NCI-H345 (cell line): Measurements from ENCODE around the gene KDM4B.

Source experiments
- DNase-seq: peaks from one replicate; lab custom pipeline; 2025; lab: John Stamatoyannopoulos, UW

KDM4B gene

DNA sequence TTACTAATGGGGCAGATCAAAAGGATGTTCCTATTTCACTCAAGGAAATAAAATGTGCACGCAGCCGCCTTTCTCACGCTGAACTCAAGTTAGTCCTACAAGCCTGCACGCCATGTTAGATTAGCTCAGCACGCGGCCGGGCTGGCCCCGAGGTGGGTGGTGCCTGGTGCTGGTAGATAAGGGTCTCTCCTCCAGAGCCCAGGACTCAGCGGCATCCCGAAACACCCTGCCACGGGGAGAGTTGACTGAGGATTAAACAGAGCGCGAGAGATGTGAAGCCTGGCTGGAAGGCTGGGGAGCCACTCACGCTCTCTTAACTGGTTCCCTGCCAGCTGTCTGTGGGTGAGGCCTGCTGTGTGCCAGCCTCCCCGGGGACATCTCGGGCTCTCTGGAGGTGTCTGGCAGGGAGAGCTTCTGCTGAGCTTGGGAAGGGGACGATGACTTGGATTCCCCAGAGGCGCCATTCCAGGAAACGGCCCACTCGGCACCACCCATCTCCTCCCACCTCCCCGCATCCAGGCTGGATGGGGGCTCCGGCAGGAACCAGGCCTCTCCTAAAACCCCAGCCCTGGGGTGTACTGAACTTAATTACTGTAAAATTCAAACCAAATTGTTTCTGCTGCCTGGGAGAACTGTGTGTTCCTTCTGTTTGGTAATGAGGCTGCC, 122.2 kb downstream of the KDM4B start:
- DNase-seq, result peak; percentile 72

GRCh38 chr19:5091684-5092480, 123.0 kb downstream of the KDM4B start:
- DNase-seq, result no peak

- DNase-seq, result no peak
Observed at GRCh38 chr19:5092481-5092843, 123.5 kb downstream of the KDM4B start.

DNA sequence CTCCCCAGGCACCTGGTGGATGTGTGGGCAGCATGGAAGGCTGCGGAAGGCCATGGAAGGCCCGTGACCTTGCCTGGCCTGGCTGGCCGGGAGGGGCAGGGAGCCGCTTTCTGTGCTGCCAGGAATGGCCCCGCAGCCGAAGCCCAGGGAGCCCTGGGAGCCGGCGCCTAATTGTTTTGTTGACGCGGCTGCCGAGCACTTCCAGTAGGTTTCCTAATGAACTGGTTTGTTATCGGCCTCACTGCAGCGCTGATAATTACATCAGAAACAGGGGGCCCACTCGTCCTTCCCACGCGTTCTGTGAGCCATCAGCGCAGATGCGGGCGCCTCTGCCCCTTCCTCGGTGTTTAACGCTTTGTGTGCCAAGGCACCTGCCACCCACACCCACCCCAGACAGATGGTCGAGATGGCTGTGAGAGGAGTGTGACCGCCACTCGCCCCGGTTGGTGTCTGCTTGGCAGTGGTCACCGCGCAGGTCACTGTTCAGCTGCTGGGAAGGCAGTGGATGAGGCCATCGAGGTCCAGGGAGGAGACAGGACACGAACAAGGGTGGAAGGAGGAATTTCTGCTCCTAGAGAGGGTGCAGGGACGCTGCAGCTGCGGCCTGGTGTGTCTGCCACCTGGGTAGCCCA, 124.5 kb downstream of the KDM4B start:
- DNase-seq, result no peak

GRCh38 chr19:5093948-5094718, 125.2 kb downstream of the KDM4B start:
- DNase-seq, result no peak

DNA sequence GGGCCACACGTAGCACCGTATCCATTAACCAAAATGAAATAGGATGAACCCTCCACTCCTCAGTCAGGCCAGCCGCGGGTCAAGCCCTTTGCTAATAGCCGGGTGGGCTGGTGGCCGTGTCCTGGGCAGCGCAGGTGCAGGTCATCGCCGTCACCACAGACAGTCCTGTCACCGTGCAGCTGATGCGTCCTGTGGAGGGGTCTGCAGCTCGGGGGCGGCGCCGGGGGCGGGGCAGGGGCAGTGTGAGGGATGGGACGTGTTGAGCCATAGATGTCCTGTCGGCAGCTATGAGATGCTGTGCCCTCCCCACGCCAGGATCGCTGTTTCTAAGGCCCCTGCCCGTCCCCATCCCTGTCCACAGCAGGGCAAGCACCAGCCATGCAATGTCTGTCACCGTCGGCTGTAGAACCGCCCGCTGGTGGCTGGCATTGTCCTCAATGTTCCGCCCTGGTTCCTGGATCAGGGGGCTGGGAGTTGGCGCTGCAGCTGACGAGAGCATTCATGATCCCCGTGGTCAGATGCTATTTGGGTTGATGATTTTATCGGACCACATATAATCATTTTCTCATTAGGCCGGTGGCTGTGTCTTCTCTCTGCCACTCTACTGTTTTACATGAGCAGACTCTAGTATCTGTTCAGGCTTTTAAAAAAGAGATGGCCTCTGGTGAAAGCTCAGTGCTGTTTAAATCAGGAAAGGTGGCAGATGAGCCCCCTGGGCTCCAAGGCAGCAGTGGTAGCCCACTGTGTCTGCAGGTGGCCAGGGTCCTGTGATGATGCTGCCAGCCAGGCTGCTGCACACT, 126.1 kb downstream of the KDM4B start:
- no peak for DNase-seq

GRCh38 chr19:5095568-5095850, 126.6 kb downstream of the KDM4B start:
- DNase-seq, result no peak

DNA sequence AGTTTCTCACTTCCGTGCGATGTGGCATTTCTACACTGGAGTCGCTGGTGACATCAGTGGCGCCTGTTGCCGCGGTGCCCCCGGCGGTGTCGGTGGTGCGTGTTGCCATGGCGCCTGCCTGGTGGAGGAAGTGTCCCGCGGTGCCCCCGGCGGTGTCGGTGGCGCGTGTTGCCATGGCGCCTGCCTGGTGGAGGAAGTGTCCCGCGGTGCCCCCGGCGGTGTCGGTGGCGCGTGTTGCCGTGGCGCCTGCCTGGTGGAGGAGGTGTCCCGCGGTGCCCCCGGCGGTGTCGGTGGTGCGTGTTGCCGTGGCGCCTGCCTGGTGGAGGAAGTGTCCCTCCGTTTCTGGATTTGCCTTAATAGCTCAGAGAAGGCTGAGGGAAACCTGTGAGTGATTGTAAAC, 127.6 kb downstream of the KDM4B start:
- DNase-seq, result no peak

GRCh38 chr19:5097331-5097930, 128.5 kb downstream of the KDM4B start:
- no peak for DNase-seq

DNA sequence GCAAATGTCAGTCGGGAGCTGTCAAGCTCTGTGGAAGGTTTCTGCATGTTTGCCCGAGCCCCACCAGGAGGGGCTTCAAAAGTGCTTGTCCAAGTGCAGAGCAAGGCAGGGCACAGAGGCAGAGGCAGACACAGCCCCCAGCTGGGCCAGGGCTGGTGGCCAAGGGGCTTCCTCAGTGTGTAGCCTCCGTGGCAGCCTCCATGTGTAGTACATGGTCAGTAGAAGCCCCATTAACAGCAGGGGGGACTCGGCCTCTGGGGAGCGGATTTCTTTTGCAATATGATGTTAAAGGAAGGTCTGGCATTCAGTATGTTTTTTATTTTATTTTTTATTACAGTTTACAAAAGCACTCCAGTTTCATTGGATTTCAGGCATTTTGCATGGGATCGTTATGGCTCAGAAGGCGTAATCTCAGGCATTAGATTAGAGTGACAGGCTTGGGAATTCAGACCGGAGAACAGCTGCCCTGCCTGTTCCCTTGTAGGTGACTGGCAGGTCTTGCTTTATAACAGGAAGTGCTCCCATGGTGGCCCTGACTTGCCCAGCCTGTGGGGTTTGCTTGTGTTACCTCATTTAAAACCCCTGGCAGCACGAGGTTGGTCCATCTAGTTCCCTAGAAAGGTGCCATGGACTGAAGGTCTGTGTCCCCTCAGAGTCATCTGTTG, 129.2 kb downstream of the KDM4B start:
- DNase-seq, result no peak

- DNase-seq, result no peak
Observed at GRCh38 chr19:5098646-5099045, 129.7 kb downstream of the KDM4B start.

DNA sequence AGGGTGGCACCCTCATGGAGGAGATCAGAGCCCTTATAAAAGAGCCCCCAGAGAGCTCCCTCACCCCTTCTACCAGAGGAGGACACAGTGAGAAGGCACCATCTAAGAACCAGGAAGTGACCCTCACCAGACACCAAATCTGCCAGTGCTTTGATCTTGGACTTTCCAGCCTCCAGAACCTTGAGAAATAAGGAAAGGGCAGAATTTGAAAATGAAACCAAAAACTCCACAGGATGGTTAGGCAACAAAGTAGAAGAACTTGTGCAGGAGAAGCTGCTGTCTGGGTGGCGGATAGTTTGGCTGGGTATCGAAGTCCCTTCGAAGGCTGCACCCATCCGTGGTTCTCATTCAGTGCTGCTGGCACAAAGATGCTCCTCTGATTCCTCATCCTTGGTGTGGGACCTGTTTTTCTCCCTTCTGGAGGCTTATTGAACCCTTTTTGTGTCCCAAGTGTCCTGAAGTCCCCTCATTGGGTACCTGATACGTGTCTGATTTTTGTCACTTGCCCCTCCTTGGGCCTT, 130.8 kb downstream of the KDM4B start:
- no peak for DNase-seq

DNA sequence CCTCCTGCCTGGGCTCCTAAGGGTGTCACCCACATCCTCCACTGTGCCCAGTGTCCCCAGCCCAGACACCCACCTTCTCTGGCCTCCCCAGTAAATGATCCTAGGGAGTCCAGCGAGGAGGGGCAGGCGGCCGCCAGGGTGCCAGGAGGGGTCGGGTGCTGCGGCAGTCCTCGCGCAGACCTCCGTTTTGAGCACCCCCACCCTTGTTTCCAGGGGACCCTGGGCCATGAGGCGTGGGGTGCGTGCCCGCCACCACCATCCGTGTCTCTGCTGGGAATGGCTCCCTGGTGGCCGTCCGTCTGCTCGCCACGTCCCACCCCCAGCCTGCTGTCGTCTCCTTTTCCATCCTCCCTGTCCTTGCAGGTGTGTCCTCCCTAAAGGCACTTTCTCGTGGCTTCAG, 133.0 kb downstream of the KDM4B start:
- no peak for DNase-seq

GRCh38 chr19:5102520-5102919, 133.6 kb downstream of the KDM4B start:
- DNase-seq, result no peak

DNA sequence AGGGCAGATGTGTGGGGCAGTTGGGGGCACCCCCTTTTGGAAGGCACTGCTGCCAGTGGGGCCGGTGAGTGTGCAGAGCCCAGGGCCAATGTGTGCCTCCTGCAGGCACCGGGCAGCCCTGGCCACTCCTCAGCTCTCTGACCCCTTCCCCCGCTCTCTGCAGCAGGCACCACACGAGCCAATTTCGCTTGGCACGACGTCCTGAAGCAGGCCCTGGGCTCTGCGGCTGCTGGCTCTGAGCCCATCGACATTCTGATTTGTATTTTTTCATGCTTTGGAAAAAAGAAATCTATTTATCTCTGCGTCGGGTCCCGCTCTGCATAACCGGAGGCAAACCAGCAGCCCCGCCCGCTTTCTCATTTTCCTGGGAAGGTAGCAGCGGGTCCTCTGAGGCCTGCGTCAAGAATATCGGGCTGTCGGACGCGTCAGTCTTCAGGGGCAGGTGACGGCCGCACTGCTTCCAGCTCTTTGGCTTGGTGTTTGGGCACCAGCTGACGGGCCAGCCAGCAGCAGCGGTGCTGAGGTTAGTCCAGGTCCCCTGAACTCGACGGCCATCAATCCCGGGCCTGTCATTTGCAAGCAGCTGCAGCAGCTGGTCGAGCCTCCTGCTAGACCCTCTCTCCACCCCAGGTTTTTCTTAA, 134.3 kb downstream of the KDM4B start:
- no peak for DNase-seq

DNA sequence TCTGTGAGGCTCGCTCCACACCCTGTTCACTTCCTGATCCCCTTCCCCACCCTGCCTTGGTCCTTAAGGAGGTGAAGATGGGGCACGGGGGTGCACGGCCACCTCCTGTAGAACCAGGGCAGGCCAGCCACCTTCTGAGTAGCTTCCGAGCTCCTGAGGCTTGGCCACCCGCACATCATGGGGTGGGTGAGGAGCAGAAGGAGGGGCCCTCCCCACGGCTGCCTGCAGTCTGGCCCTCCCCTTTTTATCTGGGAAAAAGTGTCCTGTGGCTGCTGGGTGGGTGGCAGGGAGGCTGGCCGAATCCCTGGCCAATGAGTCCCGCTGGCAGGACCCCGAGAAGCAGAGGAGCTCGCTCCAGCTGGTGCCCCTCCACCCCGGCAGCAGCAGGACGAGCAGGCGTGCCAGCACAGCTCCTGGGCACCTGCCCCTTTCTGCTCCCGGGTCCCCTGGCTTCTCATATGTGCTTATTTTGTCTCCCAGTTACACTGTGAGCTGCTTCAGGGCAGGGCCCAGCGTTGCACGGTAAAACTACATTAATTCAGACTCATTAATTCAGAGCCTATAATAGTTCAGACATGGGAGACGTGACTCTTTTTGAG, 135.0 kb downstream of the KDM4B start:
- DNase-seq, result no peak

GRCh38 chr19:5104871-5105351, 136.0 kb downstream of the KDM4B start:
- DNase-seq, result no peak

GRCh38 chr19:5106191-5106726, 137.3 kb downstream of the KDM4B start:
- no peak for DNase-seq

DNA sequence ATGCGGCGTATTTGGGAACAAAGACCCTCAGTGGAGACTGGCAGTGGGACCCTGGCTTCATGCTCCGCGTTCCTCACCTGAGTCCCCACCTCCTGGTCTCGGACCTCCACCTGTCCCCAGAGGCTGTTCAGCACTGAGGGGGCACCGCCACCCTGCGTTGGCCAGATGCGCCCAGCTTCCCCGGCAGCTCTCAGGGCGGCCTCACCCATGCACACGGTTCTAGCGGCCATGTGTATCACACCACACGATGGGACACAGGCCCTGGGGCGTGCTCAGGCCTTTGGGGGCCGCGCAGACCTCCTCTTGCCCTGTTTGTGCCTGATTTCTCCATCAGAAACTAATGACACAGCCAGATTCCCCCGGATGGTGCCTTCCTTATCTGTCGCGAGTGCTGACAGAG, 138.1 kb downstream of the KDM4B start:
- no peak for DNase-seq
